Adrenal gland (tissue), 12 donors: Measurements from ENCODE around the gene TLL1. TPM values are rescaled to one million over a fixed set of nuclear protein-coding genes. Genes with fewer than 3 reads are reported as not detected.

Experiments
- DNase-seq, 7 donors: peaks; one replicate each; pipeline ENCODE4 v3.0.0-alpha.2; 2019 to 2020
- H3K27ac ChIP-seq, 5 donors: fragments of 200-600 bp; sonication (generic) in 4 of 5; 1 replicate in 3 of 5; 2 replicates in 2 of 5; pipeline versions ENCODE4 v1.5.1 to v1.8.0; 2016 to 2020; ENCODE audit warnings: mild to moderate bottlenecking in 1 of 5
- H3K27me3 ChIP-seq: fragments of 200-600 bp; 2 replicates; pipeline ENCODE4 v1.8.0; 2021
- H3K36me3 ChIP-seq, 2 donors: fragments of 200-600 bp; replicated peaks in 1 of 2; 1 replicate in 1 of 2; 2 replicates in 1 of 2; pipeline versions ENCODE4 v1.5.1 to v1.8.0; 2018 to 2022
- H3K4me1 ChIP-seq, 2 donors: fragments of 200-600 bp; replicated peaks in 1 of 2; 1 replicate in 1 of 2; 2 replicates in 1 of 2; pipeline versions ENCODE4 v1.5.1 to v1.8.0; 2018 to 2021
- H3K4me3 ChIP-seq, 4 donors: fragments of 200-600 bp; sonication (generic) in 3 of 4; one replicate each; pipeline ENCODE4 v1.5.1; 2016 to 2018
- H3K9me3 ChIP-seq, 3 donors: fragments of 200-600 bp; sonication (generic) in 1 of 3; replicated peaks in 1 of 3; 1 replicate in 2 of 3; 2 replicates in 1 of 3; pipeline versions ENCODE4 v1.5.1 to v1.8.0; 2016 to 2021
- CTCF ChIP-seq, 6 experiments: fragments of 450-650 bp in 4 of 6; fragments of 200-600 bp in 2 of 6; sonication (generic) in 1 of 6; IDR thresholded peaks; 1 replicate in 5 of 6; 2 replicates in 1 of 6; pipeline versions ENCODE4 v1.5.1 to v1.8.0; 2016 to 2021; ENCODE audit warnings: antibody characterized with exemption in 6 of 6, mild to moderate bottlenecking in 2 of 6, moderate library complexity in 1 of 6
- POLR2A ChIP-seq, 2 donors: fragments of 450-650 bp; IDR thresholded peaks; one replicate each; pipeline ENCODE4 v1.6.1; 2017; ENCODE audit warnings: antibody characterized with exemption in 2 of 2, mild to moderate bottlenecking in 2 of 2, moderate library complexity in 1 of 2
- WGBS, 4 donors: extraction: QIAGEN DNeasy Blood & Tissue Kit in 2 of 4; methylation state at CpG; one replicate each; pipeline versions ENCODE4 v1.1.5 to v1.1.7; 2013 to 2017; 5-methylcytosine and 5-hydroxymethylcytosine counted together
- intact Hi-C, 2 donors: fragments of 100-400 bp; cut with DNase I; formaldehyde crosslinking; loops; one replicate each; pipeline versions ENCODE4 v1.14.1 to v1.15.0; 2022 to 2023
- polyA plus RNA-seq, 3 donors: library from polyadenylated mRNA; stranded (reverse); fragments of 200-250 nt in 2 of 3; fragments of 350-450 nt in 1 of 3; fragmentation: Illumina TruSeq in 1 of 3; extraction: RNeasy Lipid Tissue Mini Kit (QIAGEN cat#74804) in 1 of 3; gene quantifications; one replicate each; pipeline ENCODE4 v1.2.3, GENCODE V29; 2013 to 2014
- total RNA-seq, 9 donors: library from RNA; depleted of rRNA in 4 of 9; stranded (reverse); fragments of >200 nt in 4 of 9; fragments of 120-200 nt in 1 of 9; fragmentation: NEBNext Ultra II Directional in 1 of 9; extraction: Animal tissue kit (Norgen Biotek cat#: 25700) in 1 of 9; gene quantifications; one replicate each; pipeline versions ENCODE4 v1.1.0 to v1.2.4, GENCODE V29; 2013 to 2023
- donor health status: healthy with polysubstance abuse.
- donor health status: Bipolar disorder and iron deficiency.
- donor health status: DM: yes; HTN: yes; CAD: no.
- donor health status: DM: no; HTN: no; CAD: no.
- donor health status: DM: no; HTN: no; CAD: no.
- donor health status: DM: yes; HTN: yes; CAD: no.

Gene TLL1
- total and polyA plus RNA-seq, 12 donors = 1.00 to 12.7 (median 2.1) TPM

- no peaks in the 10 kb centered on the region for H3K4me1 ChIP-seq
- no peaks in the 10 kb centered on the region for H3K36me3 ChIP-seq
- 65 to 77% (median 68%) methylated on average over 2 of the region's 2 CpGs for WGBS, 4 donors
- TF ChIP-seq POLR2A (IDR thresholded peaks at IDR 0.05) (no peak), CTCF (IDR thresholded peaks at IDR 0.05) (no peak)
- no peaks in the 10 kb centered on the region for H3K27me3 ChIP-seq
- no peak for DNase-seq
- no peak overlapping the region for H3K27ac ChIP-seq
- intact Hi-C loops = no loop called here
- no peaks in the 10 kb centered on the region for H3K9me3 ChIP-seq
- H3K4me3 ChIP-seq = no peak overlapping the region
These were observed 36.9 kb downstream of the TLL1 start for GRCh38 chr4:165909947-165910346.

GRCh38 chr4:165915215-165915614, 42.2 kb downstream of the TLL1 start:
- H3K4me1 ChIP-seq = no peaks in the 10 kb centered on the region
- DNase-seq = no peak
- TF ChIP-seq POLR2A (IDR thresholded peaks at IDR 0.05) (no peak), CTCF (IDR thresholded peaks at IDR 0.05) (no peak)
- 46 to 53% (median 52%) methylated on average over 3 of the region's 3 CpGs for WGBS, 4 donors
- no peaks in the 10 kb centered on the region for H3K36me3 ChIP-seq
- no peaks in the 10 kb centered on the region for H3K9me3 ChIP-seq
- no peak overlapping the region for H3K4me3 ChIP-seq
- H3K27ac ChIP-seq = no peak overlapping the region
- intact Hi-C loops = no loop called here
- H3K27me3 ChIP-seq = no peaks in the 10 kb centered on the region

GRCh38 chr4:165921546-165921945, 48.5 kb downstream of the TLL1 start:
- no peaks in the 10 kb centered on the region for H3K9me3 ChIP-seq
- no peaks in the 10 kb centered on the region for H3K4me1 ChIP-seq
- no peaks in the 10 kb centered on the region for H3K27me3 ChIP-seq
- intact Hi-C loops = no loop called here
- DNase-seq = no peak
- H3K4me3 ChIP-seq = no peak overlapping the region
- H3K36me3 ChIP-seq = no peaks in the 10 kb centered on the region
- no peak overlapping the region for H3K27ac ChIP-seq
- 54 to 68% (median 61%) methylated on average over 3 of the region's 3 CpGs for WGBS, 4 donors
- TF ChIP-seq POLR2A (IDR thresholded peaks at IDR 0.05) (no peak), CTCF (IDR thresholded peaks at IDR 0.05) (no peak)

- TF ChIP-seq POLR2A (IDR thresholded peaks at IDR 0.05) (no peak), CTCF (IDR thresholded peaks at IDR 0.05) (no peak)
- Histone ChIP-seq H3K27ac (no peak overlapping the region), H3K9me3 (no peaks in the 10 kb centered on the region), H3K4me3 (no peak overlapping the region), H3K36me3 (no peaks in the 10 kb centered on the region), H3K27me3 (no peaks in the 10 kb centered on the region), H3K4me1 (no peaks in the 10 kb centered on the region)
- no peak for DNase-seq
- intact Hi-C loops = no loop called here
These were observed 49.7 kb downstream of the TLL1 start for GRCh38 chr4:165922747-165923146.
